Progenitor cell of endocrine pancreas (in vitro differentiated cells): ENCODE measurements around the gene CCDC97. TPM values are rescaled to one million over a fixed set of nuclear protein-coding genes. Genes with fewer than 3 reads are reported as not detected.

Experiments
- DNase-seq: peaks from one replicate; pipeline ENCODE4 v3.0.0; 2021; ENCODE audit warnings: low spot score; ENCODE audit not compliant: unreplicated experiment
- H3K27ac Mint-ChIP-seq: 2 replicates; pipeline ENCODE4 v1.8.0; 2021; ENCODE audit warnings: mild to moderate bottlenecking, moderate library complexity, mixed read lengths
- H3K27me3 Mint-ChIP-seq: 2 replicates; pipeline ENCODE4 v1.8.0; 2021; ENCODE audit warnings: mixed read lengths
- H3K36me3 Mint-ChIP-seq: 2 replicates; pipeline ENCODE4 v1.8.0; 2022; ENCODE audit warnings: mixed read lengths; ENCODE audit not compliant: insufficient read depth
- H3K4me1 Mint-ChIP-seq: 2 replicates; pipeline ENCODE4 v1.8.0; 2021; ENCODE audit warnings: low read depth, mixed read lengths
- H3K4me3 Mint-ChIP-seq: 2 replicates; pipeline ENCODE4 v1.8.0; 2021; ENCODE audit warnings: low read depth, mild to moderate bottlenecking, moderate library complexity, mixed read lengths
- H3K9me3 Mint-ChIP-seq: 2 replicates; pipeline ENCODE4 v1.8.0; 2021; ENCODE audit warnings: low read depth, mixed read lengths
- CTCF ChIP-seq: fragments of 200-600 bp; sonication (generic); IDR thresholded peaks from one replicate; pipeline ENCODE4 v1.5.0; 2021; ENCODE audit warnings: antibody characterized with exemption, mild to moderate bottlenecking; ENCODE audit not compliant: unreplicated experiment
- total RNA-seq: library from RNA; stranded (reverse); gene quantifications from 2 replicates; pipeline ENCODE4 v1.2.1, GENCODE V29; 2021

The CCDC97 gene
- total RNA-seq, 1 donor from 2014 or later = 46.5 TPM

GRCh38 chr19:41372501-41372900 lies 62.5 kb downstream of the CCDC97 start:
- Mint-ChIP-seq H3K27ac (no peak overlapping the region), H3K27me3 (no peaks in the 10 kb centered on the region), H3K4me1 (peaks cover 11% of the 10 kb centered on the region), H3K36me3 (no peaks in the 10 kb centered on the region), H3K4me3 (no peak overlapping the region), H3K9me3 (no peaks in the 10 kb centered on the region)
- TF ChIP-seq CTCF = no peak
- no peak for DNase-seq

- Mint-ChIP-seq H3K36me3 (no peaks in the 10 kb centered on the region), H3K9me3 (no peaks in the 10 kb centered on the region), H3K4me3 (no peak overlapping the region), H3K27me3 (no peaks in the 10 kb centered on the region), H3K27ac (no peak overlapping the region), H3K4me1 (peaks cover 8% of the 10 kb centered on the region)
- no peak for TF ChIP-seq CTCF
- no peak for DNase-seq
These were observed 64.0 kb downstream of the CCDC97 start for GRCh38 chr19:41373993-41374392.

Other genes with a start within 250 kb of the CCDC97 start
- gene CYP2A13, start 221.7 kb upstream of the CCDC97 start, total RNA-seq = 0.17 TPM in 1 of 2 replicates, not detected in the other
- not detected in 2 replicates for gene CYP2F1, start 195.7 kb upstream of the CCDC97 start, total RNA-seq
- gene CYP2S1, start 117.0 kb upstream of the CCDC97 start, total RNA-seq = 4.0 and 5.8 TPM in 2 replicates
- gene AXL, start 90.9 kb upstream of the CCDC97 start, total RNA-seq = 14.8 and 15.7 TPM in 2 replicates
- 256 and 259 TPM in 2 replicates for gene HNRNPUL1, start 45.8 kb upstream of the CCDC97 start, total RNA-seq
- 4.3 and 5.5 TPM in 2 replicates for gene TGFB1, start 43.8 kb downstream of the CCDC97 start, total RNA-seq
- gene B9D2, start 54.0 kb downstream of the CCDC97 start, total RNA-seq = 8.6 and 10.7 TPM in 2 replicates
- gene TMEM91, start 66.4 kb downstream of the CCDC97 start, total RNA-seq = 12.8 and 14.3 TPM in 2 replicates
- gene EXOSC5, start 87.2 kb downstream of the CCDC97 start, total RNA-seq = 15.4 and 17.0 TPM in 2 replicates
- gene BCKDHA, start 87.6 kb downstream of the CCDC97 start, total RNA-seq = 15.2 and 16.3 TPM in 2 replicates
- 4.4 and 4.6 TPM in 2 replicates for gene B3GNT8, start 117.2 kb downstream of the CCDC97 start, total RNA-seq
- 51.3 and 54.1 TPM in 2 replicates for gene DMAC2, start 129.7 kb downstream of the CCDC97 start, total RNA-seq
- not detected in 2 replicates for gene ERICH4, start 133.0 kb downstream of the CCDC97 start, total RNA-seq